ENCODE data around the gene TBC1D22A.

The TBC1D22A gene

DNA sequence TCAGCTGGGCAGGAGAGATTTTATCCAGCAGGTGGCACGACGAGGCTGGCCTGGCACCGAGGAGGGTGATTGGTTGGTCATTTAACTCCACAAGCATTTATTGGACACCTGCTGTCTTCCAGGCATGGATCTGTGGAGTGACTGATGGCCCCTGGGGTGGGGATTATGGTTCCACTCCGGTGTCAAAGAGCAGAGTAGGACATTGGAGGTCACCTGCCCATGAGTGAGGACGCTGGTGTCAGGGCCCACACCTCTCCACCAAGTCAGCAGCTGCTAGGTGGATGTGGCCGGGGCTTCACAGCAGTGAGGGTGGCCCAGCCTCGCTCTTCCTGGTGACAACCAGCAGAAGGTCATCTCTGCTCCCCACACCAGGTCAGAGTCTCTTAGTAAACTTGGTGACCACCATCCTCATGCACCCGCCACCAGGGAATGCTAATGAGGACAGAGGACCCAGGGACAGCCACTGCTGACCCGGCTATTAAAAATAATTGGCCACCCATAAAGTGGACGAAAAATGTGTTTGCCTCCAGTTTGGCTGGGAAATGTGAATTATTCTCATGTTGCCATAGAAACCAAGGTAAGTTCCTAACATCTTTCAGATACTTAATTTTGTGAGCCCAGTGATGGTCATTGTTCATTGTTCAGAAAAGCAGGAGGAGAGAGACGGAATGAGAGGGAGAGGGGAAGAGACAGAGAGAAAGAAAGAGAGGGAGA is 428.7 kb downstream of the TBC1D22A start:
- no peak for DNase-seq (ENCODE audit: low read depth)

GRCh38 chr22:47191671-47192650 is 429.5 kb downstream of the TBC1D22A start:
- no peak for DNase-seq (ENCODE audit: low read depth)

DNA sequence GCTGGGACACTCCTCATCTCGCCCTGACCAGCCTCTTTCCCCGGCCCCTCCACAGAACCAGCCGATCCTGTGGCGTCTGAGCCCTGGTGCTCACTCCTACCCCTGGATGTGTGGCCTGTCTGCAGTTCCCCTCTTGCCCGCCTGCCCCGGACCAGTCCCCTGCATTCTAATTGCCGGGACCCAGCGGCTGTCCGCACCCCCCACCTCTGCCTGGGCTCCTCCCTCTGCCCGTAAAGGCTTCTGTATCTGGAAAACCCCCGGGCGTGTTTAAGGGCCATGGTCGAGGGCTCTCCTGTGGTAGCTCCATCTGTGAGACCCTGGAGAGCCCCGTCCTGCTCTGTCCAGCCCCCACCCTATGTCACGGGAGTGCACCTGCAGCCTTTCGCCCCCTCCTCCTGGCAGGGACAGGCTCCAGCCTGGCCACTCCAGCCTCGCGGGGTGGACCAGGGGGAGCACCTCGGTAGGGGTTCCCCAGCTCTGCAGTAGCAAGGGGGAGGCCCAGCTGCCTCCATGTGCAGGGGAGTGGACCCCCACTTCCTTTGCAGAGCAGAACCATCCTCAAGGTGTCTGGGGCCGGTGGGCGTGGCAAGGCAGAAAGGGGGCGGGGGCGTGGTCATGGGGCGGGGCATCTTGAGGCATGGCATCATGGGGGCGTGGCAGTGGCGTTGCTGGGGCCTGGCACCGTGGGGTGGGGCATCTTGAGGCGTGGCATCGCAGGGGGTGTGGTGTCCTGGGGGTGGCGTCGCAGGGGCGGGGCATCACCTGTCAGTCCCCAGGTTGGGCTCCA is 430.4 kb downstream of the TBC1D22A start:
- DNase-seq (ENCODE audit: low read depth), result no peak

DNA sequence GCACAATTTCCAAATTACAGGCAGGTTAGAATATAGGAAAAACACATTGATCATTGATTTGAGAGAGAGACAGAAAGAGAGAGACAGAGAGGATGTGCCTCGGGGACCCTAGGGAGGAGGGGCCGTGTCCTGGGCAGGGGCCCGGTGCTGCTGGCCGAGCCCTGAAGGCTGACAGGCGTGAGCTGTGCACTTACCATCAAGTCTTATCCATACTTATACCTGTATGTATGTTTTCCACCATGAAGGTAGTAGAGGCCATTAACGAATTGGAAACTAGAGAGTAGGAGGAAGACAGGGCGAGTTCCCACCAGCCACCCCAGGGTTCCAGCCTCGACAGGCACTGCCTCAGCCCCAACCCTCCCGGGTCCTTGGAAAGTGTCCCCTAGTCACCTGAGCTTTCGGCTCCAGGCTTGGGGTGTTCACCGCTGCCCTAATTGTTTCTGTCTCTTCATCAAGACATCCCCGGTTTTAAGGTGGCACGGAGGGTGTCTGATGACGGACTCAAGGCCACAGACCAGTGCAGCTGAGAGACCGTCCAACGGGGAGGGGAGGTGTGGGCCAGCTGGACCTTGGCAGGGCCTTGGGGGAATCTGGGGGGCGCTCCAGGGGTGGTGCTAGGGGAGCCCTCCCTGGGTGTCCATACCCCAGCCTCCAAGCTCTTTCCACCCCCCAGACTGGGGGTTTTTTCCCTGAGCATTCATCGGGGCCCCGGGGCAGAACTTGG is 431.3 kb downstream of the TBC1D22A start:
- no peak for DNase-seq (ENCODE audit: low read depth)

GRCh38 chr22:47194476-47195155 is 432.2 kb downstream of the TBC1D22A start:
- DNase-seq (ENCODE audit: low read depth), result no peak

DNA sequence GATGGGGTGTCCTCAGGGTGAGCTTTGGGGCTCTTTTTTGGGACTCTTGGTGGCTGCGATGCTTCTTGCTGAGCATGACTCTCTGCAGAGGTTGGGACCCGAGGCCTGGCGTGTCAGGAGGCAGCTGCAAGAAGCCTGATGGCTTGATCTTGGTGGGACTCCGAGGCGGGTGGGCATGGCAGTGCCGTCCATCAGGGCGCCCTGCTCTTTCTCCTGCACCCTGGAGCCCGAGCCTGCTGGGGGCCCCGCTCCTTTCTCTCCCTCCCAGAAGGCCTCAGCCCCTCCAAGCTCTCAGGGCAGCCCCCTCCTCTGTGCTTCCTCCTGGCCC is 432.7 kb downstream of the TBC1D22A start:
- no peak for DNase-seq (ENCODE audit: low read depth)

GRCh38 chr22:47195484-47196165 is 433.2 kb downstream of the TBC1D22A start:
- no peak for DNase-seq (ENCODE audit: low read depth)

DNA sequence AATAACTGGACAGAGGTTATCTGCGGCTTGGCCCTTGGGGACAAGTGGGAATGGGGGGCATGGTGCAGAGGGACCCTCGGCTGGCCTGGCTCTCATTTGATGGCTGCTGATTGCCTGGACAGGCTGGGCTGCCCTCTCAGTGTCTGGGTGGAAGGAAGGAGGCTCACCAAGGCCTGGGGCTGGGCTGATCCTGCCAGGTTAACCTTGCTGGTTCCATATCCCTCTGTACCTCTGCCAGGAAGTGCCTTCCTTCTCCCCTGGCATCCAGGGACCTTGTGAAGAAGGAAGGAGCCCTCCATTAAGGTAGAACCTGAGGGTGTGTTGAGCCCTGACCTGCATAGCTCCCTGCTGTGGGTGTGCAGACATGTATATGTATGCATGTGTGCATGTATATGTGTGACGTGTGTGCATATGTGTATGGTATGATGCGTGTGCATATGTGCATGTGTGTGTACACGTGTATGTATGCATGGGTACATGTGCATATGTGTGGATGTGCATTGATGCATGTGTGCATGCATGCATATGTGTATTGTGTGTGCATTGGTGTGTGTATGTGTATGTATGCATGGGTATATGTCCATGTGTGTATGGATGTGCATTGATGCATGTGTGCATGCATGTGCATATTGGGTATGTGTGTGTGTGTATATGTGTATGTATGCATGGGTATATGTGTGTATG is 433.9 kb downstream of the TBC1D22A start:
- no peak for DNase-seq (ENCODE audit: low read depth)

DNA sequence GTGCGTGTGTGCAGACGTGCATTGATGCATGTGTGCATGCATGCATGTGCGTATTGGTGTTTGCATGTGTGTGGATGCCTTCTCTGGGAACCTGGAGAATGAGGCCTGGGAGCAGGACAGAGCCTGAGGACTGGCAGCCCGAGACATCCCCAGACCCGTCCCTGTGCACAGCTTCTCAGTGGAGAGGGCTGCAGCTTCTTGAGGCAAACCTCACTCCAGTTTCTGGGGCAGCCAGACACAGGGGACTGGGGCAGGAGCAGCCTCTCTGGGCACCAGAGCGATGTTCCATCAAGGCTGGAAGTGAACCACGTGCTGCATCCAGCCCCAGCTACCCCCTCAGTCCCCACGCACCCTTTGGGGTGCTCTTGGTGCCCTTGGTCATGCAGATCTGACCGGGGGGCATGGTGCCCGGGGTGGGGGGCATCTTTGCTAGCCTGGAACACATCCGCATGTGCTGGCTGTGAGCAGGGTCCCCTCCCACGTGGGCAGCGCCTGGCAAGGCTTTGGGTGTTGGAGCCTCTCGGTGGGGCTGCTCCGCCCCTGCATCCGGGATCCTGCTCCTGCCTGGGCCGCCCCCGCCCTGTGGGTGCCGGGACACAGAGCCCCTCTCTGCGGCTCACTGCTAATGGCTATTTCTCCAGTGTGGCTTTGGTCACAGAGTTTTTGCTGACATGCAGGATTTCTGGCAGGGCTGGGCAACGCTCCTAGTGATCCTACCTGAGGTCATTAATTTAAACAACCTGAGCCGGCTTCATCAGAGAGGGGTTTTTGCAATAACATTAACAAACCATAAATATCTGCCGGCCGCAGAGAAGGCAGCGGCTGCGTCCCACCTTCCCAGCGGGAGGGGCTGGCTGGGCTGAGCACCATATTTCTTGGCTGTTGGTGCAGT is 434.7 kb downstream of the TBC1D22A start:
- no peak for DNase-seq (ENCODE audit: low read depth)

DNA sequence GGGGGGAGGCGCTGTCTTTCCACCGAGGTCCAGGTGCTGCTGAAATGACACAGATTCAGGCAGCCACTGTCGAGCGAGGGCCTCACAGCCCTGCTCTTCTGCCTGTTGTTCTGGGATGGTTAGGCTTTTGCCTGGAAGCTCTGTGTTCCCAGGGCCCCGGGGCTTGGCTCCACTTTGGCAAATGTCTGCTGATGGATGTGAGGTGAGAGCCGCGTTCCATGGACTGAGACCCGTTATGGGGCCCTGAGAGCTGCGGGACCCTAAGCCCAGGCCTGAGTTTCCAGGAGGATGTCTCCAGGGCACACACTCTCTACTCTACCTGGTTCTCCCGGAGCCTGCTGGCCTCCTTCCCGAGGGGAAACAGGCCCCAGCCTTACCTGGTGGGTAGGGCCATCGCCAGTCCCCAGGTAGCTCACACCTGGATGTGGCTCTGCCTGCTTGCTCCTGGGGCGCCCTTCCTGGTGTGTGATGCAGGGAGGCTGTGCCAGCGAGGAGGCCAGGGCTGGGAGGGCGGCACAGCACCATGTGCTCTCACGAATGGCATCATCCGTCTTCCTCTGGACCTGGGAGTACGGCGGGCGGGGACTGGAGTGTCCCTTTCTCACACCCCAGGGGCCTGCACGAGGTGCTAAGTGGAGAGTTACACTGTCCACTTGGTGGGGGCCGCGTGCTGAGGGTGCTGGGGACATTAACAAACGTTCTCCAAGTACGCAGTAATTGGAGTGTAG is 435.5 kb downstream of the TBC1D22A start:
- no peak for DNase-seq (ENCODE audit: low read depth)

DNA sequence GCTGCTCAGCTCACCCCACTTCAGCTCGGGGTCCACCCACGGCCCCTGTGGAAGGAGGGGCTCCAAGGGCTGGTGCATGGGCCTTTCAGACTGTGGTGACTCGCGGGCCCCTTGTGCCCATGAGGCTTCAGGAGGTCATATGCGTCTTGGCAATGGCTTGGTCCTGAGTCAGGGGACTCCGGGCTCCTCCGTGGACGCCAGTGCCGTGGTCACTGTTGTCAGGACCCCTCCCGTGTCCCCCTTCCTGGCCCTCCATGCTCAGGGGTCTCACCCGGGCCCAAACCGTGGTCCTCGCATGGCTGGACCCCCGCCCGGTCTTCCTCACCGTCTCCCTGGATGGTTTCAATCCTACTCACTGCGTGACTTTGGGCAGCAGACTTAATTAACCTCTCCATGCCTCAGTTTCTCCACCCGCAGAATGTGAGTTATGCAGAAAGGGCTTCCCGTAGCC is 436.4 kb downstream of the TBC1D22A start:
- no peak for DNase-seq (ENCODE audit: low read depth)

DNA sequence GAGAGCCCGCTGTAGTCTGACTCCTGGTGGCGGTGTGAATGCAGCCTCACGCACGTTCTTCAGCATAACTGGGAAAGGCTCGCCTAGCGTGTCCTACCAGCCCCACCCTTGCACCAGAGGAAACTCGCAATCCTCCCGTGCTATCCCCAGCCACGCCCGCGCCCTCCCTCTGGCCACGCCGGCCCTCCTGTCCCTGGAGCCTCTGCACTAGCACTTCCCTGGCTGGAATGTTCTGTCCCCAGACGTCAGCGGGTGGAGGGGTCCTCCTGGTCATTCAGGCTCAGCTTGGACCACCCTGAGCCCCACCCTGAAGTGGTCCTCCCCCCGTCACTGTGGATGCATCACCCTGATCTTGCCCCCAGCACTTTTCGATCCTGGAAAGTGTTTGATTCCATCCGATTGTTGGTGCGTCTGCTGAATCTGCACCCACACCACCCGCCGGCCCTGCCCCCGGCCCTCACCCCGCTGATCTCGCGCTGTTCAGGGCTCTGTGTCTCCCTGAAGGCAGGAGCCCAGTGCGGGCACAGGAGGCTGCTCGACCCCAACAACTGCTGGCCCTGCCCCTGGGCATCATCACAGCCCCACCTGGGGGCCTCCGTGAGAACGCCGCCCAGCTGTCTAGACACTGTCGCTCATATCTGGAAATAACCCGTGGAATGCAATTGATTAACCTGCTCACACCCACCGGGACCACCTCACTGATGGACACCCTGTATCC is 437.0 kb downstream of the TBC1D22A start:
- DNase-seq (ENCODE audit: low read depth), result no peak

DNA sequence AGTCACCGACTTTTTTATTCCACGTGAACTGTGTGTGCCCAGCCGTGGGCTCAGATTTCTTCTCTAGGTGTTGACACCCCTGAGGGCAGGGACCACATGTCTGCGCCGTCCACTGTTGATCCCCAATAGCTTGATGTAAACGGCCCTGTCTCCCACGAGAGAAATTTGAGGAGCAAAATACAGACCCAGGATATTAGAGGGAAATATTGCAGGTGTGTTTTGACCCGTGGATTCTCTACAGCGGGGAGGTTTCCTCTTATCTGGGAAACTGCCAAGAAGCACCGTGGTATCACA is 437.5 kb downstream of the TBC1D22A start:
- no peak for DNase-seq (ENCODE audit: low read depth)

DNA sequence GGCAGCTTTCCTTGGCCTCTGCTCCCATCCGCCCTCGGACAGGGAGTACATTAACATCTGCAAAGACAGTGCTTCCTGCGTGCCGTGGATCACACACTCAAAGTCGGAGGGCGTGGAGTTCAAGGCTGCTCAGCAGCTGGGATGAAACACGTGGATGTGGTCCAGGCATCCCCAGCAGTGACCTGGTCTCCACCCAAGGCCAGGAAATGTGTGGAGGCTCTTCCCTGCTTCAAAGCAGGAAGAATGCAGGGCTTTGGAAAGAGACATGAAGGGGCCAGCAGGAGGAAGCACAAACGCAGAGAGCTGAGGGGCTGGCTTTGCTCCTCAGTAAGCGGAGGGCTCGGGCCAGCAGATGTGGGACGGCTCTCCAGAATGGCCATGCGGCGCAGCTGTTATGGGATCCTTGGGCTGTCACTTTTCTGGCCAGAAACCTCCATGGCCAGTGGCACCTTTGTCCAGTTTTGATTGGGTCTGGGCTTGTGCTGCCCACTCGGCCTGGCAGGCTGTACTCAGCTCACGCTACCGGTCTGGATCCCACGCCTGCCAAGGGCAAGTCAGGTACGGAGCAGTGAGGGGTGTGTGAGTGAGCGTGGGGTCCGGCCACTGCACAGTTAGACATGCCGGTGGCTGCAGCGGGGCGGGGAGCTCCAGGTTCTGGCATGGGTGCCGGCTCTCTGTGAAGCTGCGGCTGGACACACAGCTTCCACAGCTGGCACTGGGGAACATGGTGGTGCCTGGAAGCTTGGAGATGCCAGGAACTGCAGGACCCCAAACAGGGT is 438.0 kb downstream of the TBC1D22A start:
- DNase-seq (ENCODE audit: low read depth), result no peak

DNA sequence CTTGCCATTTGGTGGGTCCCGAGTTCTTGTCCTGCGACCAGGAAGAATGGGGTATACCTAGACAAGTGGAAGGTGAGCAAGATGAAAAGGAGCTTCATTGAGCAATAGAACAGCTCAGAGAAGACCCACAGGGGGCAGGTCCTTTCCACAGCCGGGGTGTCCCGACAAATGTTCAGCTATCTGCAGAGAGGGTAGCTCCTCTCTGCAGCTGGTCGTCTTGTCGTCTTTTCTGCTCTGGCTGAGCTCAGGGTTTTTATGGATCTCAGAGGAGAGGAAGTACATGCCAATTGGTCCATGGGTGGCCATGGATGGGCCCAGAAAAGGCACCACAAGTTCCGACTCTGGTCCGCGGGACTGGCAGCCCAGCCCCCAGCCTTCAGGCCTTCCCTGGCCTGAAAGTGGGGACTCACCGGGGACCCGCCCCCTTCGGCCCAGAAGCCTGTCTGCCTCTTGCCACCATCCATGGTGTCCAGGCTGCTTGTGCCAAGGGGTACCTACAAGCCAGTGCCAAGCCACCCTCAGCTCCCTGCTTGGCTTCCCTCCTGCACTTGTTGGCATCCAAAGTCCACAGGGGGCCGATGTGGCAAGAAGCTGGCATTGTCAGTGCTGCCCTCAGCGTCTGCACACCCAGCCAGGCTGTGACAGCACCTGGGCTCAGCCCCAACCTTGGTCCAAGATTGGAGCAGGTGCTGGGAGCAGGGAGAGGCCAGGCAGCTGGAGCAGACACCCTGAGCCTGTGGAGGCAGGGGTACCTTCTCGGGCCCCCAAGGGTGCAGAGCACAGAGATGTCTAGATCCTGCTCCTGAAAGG is 438.9 kb downstream of the TBC1D22A start:
- DNase-seq (ENCODE audit: low read depth), result no peak
